Ovary (tissue), 9 donors: Measurements from ENCODE around the gene AK3. TPM values are rescaled to one million over a fixed set of nuclear protein-coding genes. Genes with fewer than 3 reads are reported as not detected.

Experiments used
- DNase-seq, 5 donors: peaks; one replicate each; pipeline ENCODE4 v3.0.0-alpha.2; 2019 to 2020
- H3K27ac ChIP-seq, 2 donors: fragments of 200-600 bp; one replicate each; pipeline versions ENCODE4 v1.5.1 to v1.8.0; 2019 to 2022
- H3K27me3 ChIP-seq: fragments of 200-600 bp; one replicate; pipeline ENCODE4 v1.8.0; 2022
- H3K36me3 ChIP-seq: fragments of 200-600 bp; sonication (generic); one replicate; pipeline ENCODE4 v1.5.1; 2019
- H3K4me1 ChIP-seq: one replicate; pipeline ENCODE4 v1.8.1; 2013; ENCODE audit warnings: mild to moderate bottlenecking, moderate library complexity; ENCODE audit not compliant: insufficient read depth
- H3K4me3 ChIP-seq: fragments of 200-600 bp; sonication (generic); one replicate; pipeline ENCODE4 v1.5.1; 2017
- H3K9me3 ChIP-seq, 2 donors: fragments of 200-600 bp in 1 of 2; sonication (generic) in 1 of 2; one replicate each; pipeline versions ENCODE4 v1.5.1 to v1.8.1; 2013 to 2019; ENCODE audit warnings: mild to moderate bottlenecking in 1 of 2, moderate library complexity in 1 of 2
- CTCF ChIP-seq, 3 donors: fragments of 450-650 bp in 2 of 3; fragments of 200-600 bp in 1 of 3; IDR thresholded peaks; one replicate each; pipeline versions ENCODE4 v1.5.1 to v1.8.0; 2016 to 2022; ENCODE audit warnings: antibody characterized with exemption in 3 of 3, mild to moderate bottlenecking in 1 of 3
- EP300 ChIP-seq: sonication (generic); formaldehyde crosslinking; IDR thresholded peaks from one replicate; pipeline ENCODE4 v1.6.1; 2017; ENCODE audit warnings: antibody characterized with exemption
- POLR2A ChIP-seq: fragments of 450-650 bp; IDR thresholded peaks from one replicate; pipeline ENCODE4 v1.6.1; 2017; ENCODE audit warnings: antibody characterized with exemption, mild to moderate bottlenecking, moderate library complexity
- WGBS, 3 donors: extraction: QIAGEN DNeasy Blood & Tissue Kit in 1 of 3; methylation state at CpG; one replicate each; pipeline versions ENCODE4 v1.1.5 to v1.1.7; 2013 to 2017; 5-methylcytosine and 5-hydroxymethylcytosine counted together
- intact Hi-C, 4 donors: fragments of 100-400 bp; cut with DNase I; formaldehyde crosslinking; loops; one replicate each; pipeline versions ENCODE4 v1.11.0 to v1.15.1; 2022 to 2023
- polyA plus RNA-seq, 2 donors: library from polyadenylated mRNA; stranded (reverse); fragments of 200-250 nt in 1 of 2; fragments of 350-450 nt in 1 of 2; fragmentation: Illumina TruSeq in 1 of 2; extraction: RNeasy Lipid Tissue Mini Kit (QIAGEN cat#74804) in 1 of 2; gene quantifications; one replicate each; pipeline ENCODE4 v1.2.3, GENCODE V29; 2013 to 2014
- total RNA-seq, 7 donors: library from RNA; depleted of rRNA in 2 of 7; stranded (reverse); fragments of >200 nt in 2 of 7; fragmentation: NEBNext Ultra II Directional in 3 of 7; extraction: Animal tissue kit (Norgen Biotek cat#: 25700) in 3 of 7; gene quantifications; one replicate each; pipeline versions ENCODE4 v1.1.0 to v1.2.4, GENCODE V29; 2016 to 2023
- donor health status: DM: no; HTN: no; CAD: no; lungs with moderate emphysema.
- donor health status: DM: no; HTN: no; CAD: no.
- donor health status: Bipolar disorder and iron deficiency.
- donor health status: DM: yes; HTN: yes; CAD: no.
- donor health status: DM: no; HTN: no; CAD: no.
- donor health status: DM: yes; HTN: yes; CAD: no.

AK3 gene
- total and polyA plus RNA-seq, 9 donors, result 49.8 to 88.7 (median 59.5) TPM

DNA sequence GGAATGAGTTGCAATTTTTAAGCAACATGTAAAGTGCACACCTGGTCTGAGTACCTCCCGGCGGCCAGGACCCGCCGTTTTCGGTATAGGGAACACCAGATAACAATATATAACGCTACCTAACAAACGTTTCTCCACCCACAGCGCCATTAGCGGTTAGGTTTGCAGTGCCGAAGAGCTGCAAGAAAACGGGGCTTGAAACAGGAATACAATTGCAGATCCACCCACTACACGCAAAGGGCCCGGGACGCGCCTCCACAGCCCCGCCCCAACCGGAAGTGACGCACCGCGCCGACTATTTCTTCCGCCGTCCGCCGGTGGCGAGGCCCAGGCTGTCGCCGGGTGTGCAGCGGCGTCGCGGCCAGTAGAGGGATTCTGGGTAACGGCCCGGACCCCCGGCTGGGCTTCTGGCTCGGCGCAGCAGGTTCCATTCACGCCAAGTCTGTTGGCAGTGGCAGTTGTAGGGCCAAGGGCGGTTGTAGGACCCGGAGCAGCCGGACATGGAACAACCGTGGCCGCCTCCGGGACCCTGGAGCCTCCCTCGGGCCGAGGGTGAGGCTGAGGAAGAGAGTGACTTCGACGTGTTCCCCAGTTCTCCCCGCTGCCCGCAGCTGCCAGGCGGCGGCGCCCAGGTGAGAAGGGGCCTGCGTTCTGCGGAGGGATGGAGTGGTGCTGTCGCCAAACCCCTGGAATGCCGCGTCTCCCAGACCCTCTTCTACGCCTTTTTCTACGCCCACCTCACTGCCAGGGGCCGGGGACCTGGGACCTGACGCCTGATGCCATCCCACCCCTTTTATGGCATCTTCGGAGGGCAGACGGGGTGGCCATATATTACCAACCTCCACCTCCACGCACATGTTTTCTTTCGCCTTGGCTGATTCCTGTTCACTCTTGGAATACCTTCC is 61.5 kb downstream of the AK3 start, which contains the start of gene CDC37L1:
Gene CDC37L1 (plus strand): TSS at position 302 of the 905 bp plus-strand sequence. CDS start 199 bp downstream, at position 501.
- H3K27ac ChIP-seq, result peak within 1 kb of the TSS; percentile 90 to 91
- 0 to 1% (median 1%) methylated on average over 66 of the region's 66 CpGs for WGBS, 3 donors
- H3K36me3 ChIP-seq, result no peaks in the 10 kb centered on the region
- no peaks in the 10 kb centered on the region for H3K9me3 ChIP-seq
- no peak for TF ChIP-seq EP300
- TF ChIP-seq POLR2A, result peak; percentile 98
- TF ChIP-seq CTCF (IDR thresholded peaks at IDR 0.05), result peak; percentile 55 to 86 (median 85)
- H3K4me1 ChIP-seq, result peaks cover 4% of the 10 kb centered on the region
- DNase-seq, result peak; percentile 99
- H3K4me3 ChIP-seq, result peak within 1 kb of the TSS; percentile 59
- intact Hi-C loops, result loop anchor here in 2 of 4 donors (5.0 to 10.0 kb wide), 2 partner anchors 63 to 305 kb away; partner anchors contain the start of genes AK3 (in 2 of the 2) and JAK2 (in 1 of the 2)
- no peaks in the 10 kb centered on the region for H3K27me3 ChIP-seq

- intact Hi-C loops, result loop anchor here in 2 of 4 donors (5.0 to 10.0 kb wide), 2 partner anchors 64 to 306 kb away; partner anchors contain the start of genes AK3 (in 2 of the 2) and JAK2 (in 1 of the 2)
- Histone ChIP-seq H3K4me3 (peak overlapping the region; percentile 59), H3K27me3 (no peaks in the 10 kb centered on the region), H3K27ac (peak overlapping the region; percentile 90 to 91), H3K4me1 (peaks cover 4% of the 10 kb centered on the region), H3K36me3 (no peaks in the 10 kb centered on the region), H3K9me3 (no peaks in the 10 kb centered on the region)
- peak in 1 of 5 donors; percentile 35 for DNase-seq
- TF ChIP-seq CTCF (IDR thresholded peaks at IDR 0.05), result no peak
- no peak for TF ChIP-seq EP300
- TF ChIP-seq POLR2A, result no peak
- WGBS, 3 donors, result 0 to 1% (median 1%) methylated on average over 16 of the region's 16 CpGs
Observed at GRCh38 chr9:4678679-4679267, 62.2 kb downstream of the AK3 start.

DNA sequence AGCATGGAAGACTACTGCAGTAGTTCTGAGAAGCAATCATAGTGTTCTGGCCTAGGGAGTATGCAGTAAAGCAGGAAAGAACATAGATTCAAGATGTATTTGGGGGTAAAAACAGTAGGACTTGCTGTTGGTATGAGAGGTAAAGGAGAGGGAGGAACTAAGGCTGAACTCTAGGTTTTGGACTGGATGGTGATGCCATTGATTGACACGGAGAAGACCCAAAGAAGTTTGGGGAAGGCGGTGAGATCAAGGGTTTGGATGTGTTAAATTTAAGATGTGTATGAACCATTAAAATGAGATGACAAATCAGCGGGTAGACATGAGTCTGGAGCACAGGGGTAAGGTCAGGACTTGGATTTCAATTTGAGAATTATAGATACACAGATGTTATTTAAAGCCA is 63.6 kb downstream of the AK3 start:
- TF ChIP-seq POLR2A, result no peak
- TF ChIP-seq EP300, result no peak
- no peak for TF ChIP-seq CTCF (IDR thresholded peaks at IDR 0.05)
- Histone ChIP-seq H3K4me1 (peaks cover 4% of the 10 kb centered on the region), H3K9me3 (no peaks in the 10 kb centered on the region), H3K4me3 (no peak overlapping the region), H3K27me3 (no peaks in the 10 kb centered on the region), H3K27ac (no peak overlapping the region), H3K36me3 (no peaks in the 10 kb centered on the region)
- DNase-seq, result no peak
- intact Hi-C loops, result loop anchor here in 2 of 4 donors (5.0 to 10.0 kb wide), 2 partner anchors 65 to 307 kb away; partner anchors contain the start of genes AK3 (in 2 of the 2) and JAK2 (in 1 of the 2)
- 86 to 94% (median 90%) methylated on average over 3 of the region's 3 CpGs for WGBS, 3 donors

- Histone ChIP-seq H3K9me3 (no peaks in the 10 kb centered on the region), H3K27ac (no peak overlapping the region), H3K27me3 (no peaks in the 10 kb centered on the region), H3K4me1 (peaks cover 1% of the 10 kb centered on the region), H3K4me3 (no peak overlapping the region), H3K36me3 (no peaks in the 10 kb centered on the region)
- intact Hi-C loops, result loop anchor here in 2 of 4 donors (5.0 to 10.0 kb wide), 2 partner anchors 68 to 310 kb away; partner anchors contain the start of genes AK3 (in 2 of the 2) and JAK2 (in 1 of the 2)
- no peak for TF ChIP-seq EP300
- TF ChIP-seq POLR2A, result no peak
- no peak for TF ChIP-seq CTCF (IDR thresholded peaks at IDR 0.05)
- no peak for DNase-seq
Observed at GRCh38 chr9:4674783-4675182, 66.2 kb downstream of the AK3 start.
